ENCODE results near the gene ULK4.
"Not testable (repeated sequence)": the region's sequence is repeated elsewhere in the genome, so short reads cannot be mapped to it uniquely, and the experiment has no call there.

ULK4 gene

GRCh38 chr3:41477399-41478014, 484.4 kb downstream of the ULK4 start:
- DNase-seq = no peak

- DNase-seq = no peak
These were observed 492.8 kb downstream of the ULK4 start for GRCh38 chr3:41469083-41469482.

DNA sequence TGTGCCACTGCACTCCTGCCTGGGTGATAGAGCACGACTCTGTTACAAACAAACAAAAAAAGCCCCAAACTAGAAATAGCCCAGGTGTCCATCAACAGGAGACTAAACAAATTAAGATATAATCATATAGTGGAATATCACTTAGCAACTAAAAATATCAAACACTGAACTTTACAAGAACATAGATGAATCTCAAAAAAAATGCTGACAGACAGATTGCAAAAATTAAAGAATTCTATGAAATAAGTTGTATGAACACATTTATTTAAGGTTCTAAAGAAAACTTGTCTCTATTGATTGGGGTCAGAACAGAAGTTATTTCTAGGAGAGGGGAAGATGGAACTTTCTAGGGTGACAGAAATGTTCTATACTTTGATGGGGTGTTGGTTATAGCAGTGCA, 494.4 kb downstream of the ULK4 start:
- no peak for DNase-seq

DNA sequence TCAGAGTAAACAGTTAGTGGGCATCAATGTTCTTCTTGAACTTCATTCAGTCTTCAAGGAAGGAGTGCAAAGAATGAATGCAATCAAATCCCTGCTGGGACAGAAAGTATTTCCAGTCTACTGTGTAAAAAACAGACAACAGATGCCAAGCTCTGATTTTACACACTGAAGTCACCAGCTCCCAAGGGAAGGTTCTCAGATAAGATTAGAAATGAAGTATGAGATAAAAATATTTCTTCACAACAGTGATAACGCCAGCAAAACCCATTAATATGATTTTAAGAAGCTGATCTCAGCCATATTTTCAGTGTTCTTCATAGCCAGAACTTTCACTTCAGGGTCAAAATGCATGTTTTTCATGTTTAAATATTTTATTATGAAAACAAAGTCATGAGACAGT, 497.0 kb downstream of the ULK4 start:
- DNase-seq = no peak

GRCh38 chr3:41464401-41464800, 497.5 kb downstream of the ULK4 start:
- no peak for DNase-seq

DNA sequence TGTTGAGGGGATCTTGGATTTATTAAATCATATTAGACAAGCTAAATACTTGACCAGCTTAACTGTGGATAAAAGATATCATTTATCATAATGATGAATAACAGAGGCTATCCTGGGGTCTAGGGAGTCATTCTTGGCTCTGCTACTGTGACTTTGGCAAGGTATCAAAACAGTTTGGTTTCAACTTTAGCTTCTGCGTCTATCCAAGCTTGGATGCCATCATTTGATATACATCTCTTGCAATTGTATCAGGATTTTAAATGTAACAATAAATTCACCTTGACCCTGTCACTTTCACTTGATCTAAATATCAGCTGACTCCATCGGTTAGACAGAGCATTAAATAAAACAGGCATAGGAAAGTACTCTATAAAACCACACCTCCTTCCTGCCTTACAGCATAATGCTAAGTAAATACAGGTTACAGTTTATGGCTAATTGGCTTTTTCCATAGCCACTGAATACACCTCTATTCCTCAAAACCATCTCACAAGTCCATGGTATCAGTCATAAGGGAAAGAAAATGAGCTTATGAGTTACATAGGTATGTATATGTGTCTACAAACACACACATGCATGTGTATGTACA, 499.7 kb downstream of the ULK4 start:
- peak; percentile 23 for DNase-seq

DNA sequence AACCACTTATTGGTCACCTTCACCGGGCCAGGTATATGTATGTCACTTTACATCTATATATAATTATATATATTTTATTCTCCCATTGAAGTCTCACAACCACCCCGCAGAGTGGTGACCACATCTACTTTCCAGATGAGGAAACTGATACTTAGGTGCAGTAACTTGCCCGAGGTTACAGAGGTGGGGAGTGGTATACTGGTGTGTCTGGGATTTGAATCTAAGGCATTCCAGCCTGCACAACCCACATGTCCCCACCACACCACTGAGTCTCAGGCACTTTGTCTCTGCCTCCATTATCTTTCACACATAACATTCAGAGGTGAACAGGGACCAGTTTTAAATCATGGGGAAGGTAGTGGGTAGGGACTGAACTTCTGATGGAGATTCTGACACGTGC, 501.2 kb downstream of the ULK4 start:
- no peak for DNase-seq

GRCh38 chr3:41457176-41457575, 504.7 kb downstream of the ULK4 start:
- DNase-seq = no peak

DNA sequence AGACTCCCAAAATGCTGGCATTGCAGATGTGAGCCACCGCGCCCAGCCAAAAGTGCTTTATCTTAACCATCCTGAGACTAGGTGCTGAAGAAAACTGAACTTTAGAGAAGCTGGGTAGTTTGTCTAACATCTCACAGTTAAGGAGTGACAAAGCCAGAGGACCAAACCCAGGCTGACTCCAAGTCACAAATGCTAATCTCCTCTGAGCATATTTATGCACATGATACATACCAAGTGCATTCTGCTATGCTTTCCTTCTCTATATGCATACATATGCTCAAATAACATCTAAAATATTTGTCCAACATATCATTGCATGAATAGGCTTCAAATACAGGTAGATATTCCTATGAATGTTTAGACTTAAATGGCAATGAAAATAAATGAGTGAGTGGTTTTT, 505.7 kb downstream of the ULK4 start:
- no peak for DNase-seq

DNA sequence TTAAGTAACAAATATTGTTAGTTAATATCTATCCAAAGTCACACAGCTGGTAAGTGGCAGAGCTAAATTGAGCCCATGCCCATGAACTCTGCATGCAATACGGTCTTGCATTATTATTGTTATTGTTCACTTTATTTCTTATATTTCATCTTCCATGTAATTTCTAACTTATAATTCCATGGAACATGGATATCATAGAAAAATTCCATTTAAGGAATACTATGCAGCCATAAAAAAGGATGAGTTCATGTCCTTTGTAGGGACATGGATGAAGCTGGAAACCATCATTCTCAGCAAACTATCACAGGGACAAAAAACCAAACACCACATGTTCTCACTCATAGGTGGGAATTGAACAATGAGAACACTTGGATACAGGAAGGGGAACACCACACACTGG, 508.3 kb downstream of the ULK4 start:
- not testable (repeated sequence) for DNase-seq

- peak; percentile 8 for DNase-seq
These were observed 511.3 kb downstream of the ULK4 start for GRCh38 chr3:41450416-41451231.

DNA sequence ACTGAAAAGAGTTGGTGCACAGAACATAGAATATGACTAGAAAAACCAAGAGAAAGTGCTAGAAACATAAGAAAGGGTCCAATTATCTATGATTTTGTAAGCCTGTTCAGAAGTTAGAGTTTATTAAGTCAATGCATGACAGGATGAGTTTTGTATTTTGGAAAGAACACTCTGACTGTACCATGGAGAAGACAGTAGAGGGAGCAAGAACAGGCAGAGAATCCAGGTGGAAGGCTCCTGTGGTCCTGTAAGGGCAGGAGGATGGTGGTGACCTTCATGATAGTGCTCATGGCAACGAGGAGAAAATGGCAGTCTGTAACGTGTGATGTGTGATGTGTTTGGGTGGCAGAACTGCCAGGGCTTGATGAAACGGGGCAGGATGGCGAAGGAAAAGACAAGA, 513.5 kb downstream of the ULK4 start:
- no peak for DNase-seq

GRCh38 chr3:41447701-41448100, 514.2 kb downstream of the ULK4 start:
- no peak for DNase-seq

DNA sequence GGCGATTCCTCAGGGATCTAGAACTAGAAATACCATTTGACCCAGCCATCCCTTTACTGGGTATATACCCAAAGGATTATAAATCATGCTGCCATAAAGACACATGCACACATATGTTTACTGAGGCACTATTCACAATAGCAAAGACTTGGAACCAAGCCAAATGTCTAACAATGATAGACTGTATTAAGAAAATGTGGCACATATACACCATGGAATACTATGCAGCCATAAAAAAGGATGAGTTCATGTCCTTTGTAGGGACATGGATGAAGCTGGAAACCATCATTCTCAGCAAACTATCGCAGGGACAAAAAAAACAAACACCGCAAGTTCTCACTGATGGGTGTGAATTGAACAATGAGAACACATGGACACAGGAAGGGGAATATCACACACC, 515.6 kb downstream of the ULK4 start:
- DNase-seq = not testable (repeated sequence)

- no peak for DNase-seq
These were observed 520.3 kb downstream of the ULK4 start for GRCh38 chr3:41441568-41441967.

DNA sequence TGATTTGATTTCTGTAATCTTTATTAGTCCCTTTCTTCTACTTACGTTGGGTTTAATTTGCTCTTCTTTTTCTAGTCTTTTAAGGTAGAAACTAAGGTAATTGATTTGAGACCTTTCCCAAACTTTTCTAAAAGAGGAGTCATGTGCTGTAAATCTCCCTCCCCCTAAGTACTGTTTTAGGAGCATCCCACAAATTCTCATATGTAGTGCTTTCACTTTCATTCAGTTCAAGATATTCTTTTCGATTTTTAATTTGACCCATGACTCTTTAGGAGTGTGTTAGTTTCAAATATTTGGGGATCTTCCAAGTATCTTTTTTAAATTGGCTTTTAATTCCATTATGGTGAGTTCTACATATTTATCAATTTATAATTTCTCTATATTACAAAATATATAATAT, 520.8 kb downstream of the ULK4 start:
- DNase-seq = no peak

- DNase-seq = no peak
These were observed 524.9 kb downstream of the ULK4 start for GRCh38 chr3:41436983-41437382.

DNA sequence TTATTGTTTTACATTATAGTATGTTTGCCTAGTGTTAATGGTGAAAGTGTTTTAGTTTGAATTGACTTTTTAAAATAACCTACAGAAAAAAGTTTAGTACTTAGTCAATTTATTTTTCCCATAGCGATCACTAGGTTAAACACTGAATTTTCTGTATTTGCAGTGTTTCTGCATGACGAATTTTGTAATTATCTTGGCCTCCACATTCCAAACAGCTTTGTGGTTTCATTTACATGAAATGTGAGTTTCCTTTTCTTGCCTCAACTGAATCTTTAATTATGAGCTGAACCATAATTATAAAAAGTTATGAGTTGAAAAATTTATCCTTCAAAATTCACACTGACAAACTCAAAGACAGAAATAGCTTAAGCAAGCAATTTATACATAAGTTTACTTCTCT, 527.1 kb downstream of the ULK4 start:
- DNase-seq = no peak

DNA sequence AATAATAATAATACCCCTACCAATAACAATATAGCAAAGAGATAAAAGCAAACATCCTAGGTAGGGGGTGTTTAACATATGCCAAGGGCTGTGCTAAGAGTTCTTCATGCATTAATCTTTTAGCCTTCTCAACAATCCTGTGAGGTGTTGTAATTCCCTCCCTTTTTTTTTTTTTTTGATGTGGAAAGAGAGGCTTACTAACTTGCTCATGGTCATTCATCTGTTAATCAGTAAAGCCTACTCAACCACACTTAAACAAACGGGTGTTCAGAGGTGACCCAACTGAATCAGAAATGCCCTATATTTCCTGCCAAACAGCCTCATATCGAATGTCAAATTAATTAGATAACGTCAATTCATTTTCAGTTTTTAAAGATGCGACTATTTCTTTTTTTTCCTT, 530.5 kb downstream of the ULK4 start:
- DNase-seq = no peak

DNA sequence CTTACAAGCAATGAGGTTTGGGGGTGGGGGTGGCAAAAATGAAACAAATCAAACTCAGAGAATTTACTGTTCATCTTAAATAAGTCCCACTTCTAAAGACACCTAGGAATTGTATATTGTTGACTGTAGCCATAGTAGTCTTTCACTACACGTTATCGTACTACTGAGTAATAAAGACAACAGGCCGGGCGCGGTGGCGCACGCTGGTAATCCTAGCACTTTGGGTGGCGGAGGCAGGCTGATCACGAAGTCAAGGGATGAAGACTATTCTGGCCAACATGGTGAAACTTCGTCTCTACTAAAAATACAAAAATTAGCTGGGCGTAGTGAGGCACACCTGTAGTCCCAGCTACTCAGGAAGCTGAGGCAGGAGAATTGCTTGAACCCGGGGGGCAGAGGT, 531.0 kb downstream of the ULK4 start:
- DNase-seq = no peak

DNA sequence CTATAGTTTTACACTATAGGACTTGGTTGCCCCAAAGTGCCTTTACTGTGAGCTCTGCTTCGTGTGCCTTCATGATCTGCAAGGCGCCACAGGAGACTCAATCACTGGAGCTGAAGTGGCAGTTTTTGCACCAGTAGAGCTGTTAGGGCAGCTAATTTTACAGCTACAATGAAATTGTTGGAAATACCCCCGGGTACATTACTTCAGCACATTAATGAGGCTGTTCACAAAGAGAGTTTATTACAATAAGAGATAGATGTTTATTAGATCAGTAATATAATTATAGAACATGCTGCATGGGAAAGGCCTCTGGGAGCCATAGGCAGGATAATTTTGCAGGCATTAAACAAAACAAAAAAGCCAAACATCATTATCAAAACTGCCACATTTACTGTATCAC, 531.5 kb downstream of the ULK4 start:
- DNase-seq = no peak

GRCh38 chr3:41426485-41426884, 535.4 kb downstream of the ULK4 start:
- DNase-seq = no peak

DNA sequence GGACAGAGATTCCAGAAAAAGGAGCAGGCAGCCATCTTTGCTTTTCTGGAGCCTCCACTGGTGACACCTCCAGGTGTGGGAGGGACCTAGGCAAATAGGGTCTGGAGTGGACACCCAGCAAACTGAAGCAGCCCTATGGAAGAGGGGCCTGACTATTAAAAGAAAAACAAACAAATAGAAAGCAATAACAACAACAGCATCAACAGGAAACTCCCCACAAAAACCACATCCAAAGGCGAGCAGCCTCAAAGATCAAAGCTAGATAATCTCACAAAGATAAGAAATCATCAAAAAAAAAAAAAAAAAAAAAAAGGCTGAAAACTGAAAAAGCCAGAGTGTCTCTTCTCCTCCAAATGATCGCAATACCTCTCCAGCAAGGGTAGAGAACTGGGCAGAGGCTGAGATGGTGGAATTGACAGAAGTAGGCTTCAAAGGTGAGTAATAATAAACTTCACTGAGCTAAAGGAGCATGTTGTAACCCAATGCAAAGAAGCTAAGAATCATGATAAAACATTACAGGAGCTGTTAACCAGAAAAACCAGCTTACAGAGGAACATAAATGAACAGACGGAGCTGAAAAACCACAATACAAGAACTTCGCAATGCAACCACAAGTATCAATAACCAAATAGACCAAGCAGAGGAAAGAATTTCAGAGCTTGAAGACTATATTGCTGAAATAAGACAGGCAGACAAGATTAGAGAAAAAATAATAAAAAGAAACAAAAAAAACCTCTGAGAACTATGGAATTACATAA, 537.2 kb downstream of the ULK4 start:
- DNase-seq = no peak

- DNase-seq = no peak
These were observed 542.1 kb downstream of the ULK4 start for GRCh38 chr3:41419809-41420208.

Measured in NCI-H2029 treated with DMSO at 0.1 percent for 48 hours (cell line).